Transverse colon (tissue), 4 donors: Measurements from ENCODE around the gene HMCN2.

Experiments used
- POLR2A ChIP-seq: fragments of 450-650 bp; IDR thresholded peaks from one replicate; pipeline ENCODE4 v1.6.1; 2016; ENCODE audit warnings: antibody characterized with exemption, mild to moderate bottlenecking, moderate library complexity
- POLR2AphosphoS5 ChIP-seq, 3 donors: sonication (generic); formaldehyde crosslinking; IDR thresholded peaks; one replicate each; pipeline ENCODE4 v1.6.1; 2016; ENCODE audit warnings: antibody characterized with exemption in 3 of 3
- TF ChIP-seq, protein P1 (sequence below), 5 experiments: fragments of 200-600 bp in 3 of 5; fragments of 450-650 bp in 2 of 5; sonication (generic) in 3 of 5; IDR thresholded peaks; 1 replicate in 2 of 5; 2 replicates in 3 of 5; pipeline ENCODE4 v1.5.1; 2016 to 2017; ENCODE audit warnings: antibody characterized with exemption in 5 of 5, inconsistent platforms in 3 of 5, mild to moderate bottlenecking in 2 of 5, moderate library complexity in 1 of 5

- no peak for TF ChIP-seq POLR2A
- no peak for TF ChIP-seq POLR2AphosphoS5 (IDR thresholded peaks at IDR 0.05)
- TF ChIP-seq, protein P1, sequence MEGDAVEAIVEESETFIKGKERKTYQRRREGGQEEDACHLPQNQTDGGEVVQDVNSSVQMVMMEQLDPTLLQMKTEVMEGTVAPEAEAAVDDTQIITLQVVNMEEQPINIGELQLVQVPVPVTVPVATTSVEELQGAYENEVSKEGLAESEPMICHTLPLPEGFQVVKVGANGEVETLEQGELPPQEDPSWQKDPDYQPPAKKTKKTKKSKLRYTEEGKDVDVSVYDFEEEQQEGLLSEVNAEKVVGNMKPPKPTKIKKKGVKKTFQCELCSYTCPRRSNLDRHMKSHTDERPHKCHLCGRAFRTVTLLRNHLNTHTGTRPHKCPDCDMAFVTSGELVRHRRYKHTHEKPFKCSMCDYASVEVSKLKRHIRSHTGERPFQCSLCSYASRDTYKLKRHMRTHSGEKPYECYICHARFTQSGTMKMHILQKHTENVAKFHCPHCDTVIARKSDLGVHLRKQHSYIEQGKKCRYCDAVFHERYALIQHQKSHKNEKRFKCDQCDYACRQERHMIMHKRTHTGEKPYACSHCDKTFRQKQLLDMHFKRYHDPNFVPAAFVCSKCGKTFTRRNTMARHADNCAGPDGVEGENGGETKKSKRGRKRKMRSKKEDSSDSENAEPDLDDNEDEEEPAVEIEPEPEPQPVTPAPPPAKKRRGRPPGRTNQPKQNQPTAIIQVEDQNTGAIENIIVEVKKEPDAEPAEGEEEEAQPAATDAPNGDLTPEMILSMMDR (IDR thresholded peaks at IDR 0.05): no peak
Measured at GRCh38 chr9:130300739-130301138, 35.2 kb downstream of the HMCN2 start.
